Endothelial cell of umbilical vein (primary cell): ENCODE data around the gene TBC1D19. TPM values are rescaled to one million over a fixed set of nuclear protein-coding genes. Genes with fewer than 3 reads are reported as not detected.

Experiments used
- BruUV-seq: library from RNA; stranded (reverse); fragments of 400-500 nt; replicated peaks from 2 replicates; lab custom pipeline; 2021; lab: Mats Ljungman, UMichigan
- CTCF ChIA-PET: fragments of 300-600, 350-600 bp; sonication (Branson Sonifier 250); formaldehyde crosslinking; loops from one replicate; lab custom pipeline; 2021; ENCODE audit warnings: antibody characterized with exemption, inconsistent platforms; lab: Charles Lee
- POLR2A ChIA-PET: fragments of 300-600, 350-600 bp; sonication (Branson Sonifier 250); formaldehyde crosslinking; loops from one replicate; lab custom pipeline; 2021; ENCODE audit warnings: antibody characterized with exemption, inconsistent platforms; lab: Charles Lee
- DNase-seq: peaks from one replicate; pipeline ENCODE4 v3.0.0-alpha.2; 2011; ENCODE audit warnings: low read depth, low spot score
- FAIRE-seq: peaks from 2 replicates; lab custom pipeline; 2011; peaks lifted over from hg19 to GRCh38; lab: Jason Lieb, UNC
- H2AFZ ChIP-seq: 2 replicates; pipeline ENCODE4 v1.6.0; 2012; ENCODE audit warnings: low read depth, low read length, control low read depth, inconsistent platforms
- H3K27ac ChIP-seq: 2 replicates; pipeline ENCODE4 v1.5.1; 2011; ENCODE audit warnings: low read depth, mild to moderate bottlenecking, control low read depth, low read length, moderate library complexity; ENCODE audit not compliant: insufficient read depth
- H3K27me3 ChIP-seq, 2 experiments: 2 replicates each; pipeline versions ENCODE4 v1.6.0 to v1.6.1; 2011; ENCODE audit warnings: low read length in 2 of 2, mixed read lengths in 1 of 2; ENCODE audit not compliant: control insufficient read depth in 2 of 2, insufficient read depth in 2 of 2
- H3K36me3 ChIP-seq, 2 experiments: 2 replicates in 1 of 2; 3 replicates in 1 of 2; pipeline ENCODE4 v1.5.1; 2011; ENCODE audit warnings: low read length in 2 of 2, mild to moderate bottlenecking in 1 of 2, moderate library complexity in 1 of 2; ENCODE audit not compliant: control insufficient read depth in 2 of 2, insufficient read depth in 2 of 2; ENCODE audit errors: extremely low read depth in 1 of 2
- H3K4me1 ChIP-seq: 3 replicates; pipeline ENCODE4 v1.5.1; 2011; ENCODE audit warnings: mild to moderate bottlenecking, low read length; ENCODE audit not compliant: control insufficient read depth, insufficient read depth; ENCODE audit errors: extremely low read depth
- H3K4me2 ChIP-seq: 2 replicates; pipeline ENCODE4 v1.6.1; 2011; ENCODE audit warnings: low read length, control low read depth, mixed read lengths; ENCODE audit not compliant: insufficient read depth
- H3K4me3 ChIP-seq, 3 experiments: fragments of 200-600 bp in 1 of 3; sonication (generic), shearing (Covaris generic) in 1 of 3; replicated peaks in 1 of 3; 2 replicates each; pipeline ENCODE4 v1.5.1; 2011 to 2016; ENCODE audit warnings: control low read depth in 3 of 3, low read length in 3 of 3, mild to moderate bottlenecking in 2 of 3, inconsistent platforms in 1 of 3, low read depth in 1 of 3, moderate library complexity in 1 of 3; ENCODE audit not compliant: insufficient read depth in 1 of 3
- H3K79me2 ChIP-seq: 2 replicates; pipeline ENCODE4 v1.6.0; 2012; ENCODE audit warnings: low read length, inconsistent platforms; ENCODE audit not compliant: control insufficient read depth, insufficient read depth
- H3K9ac ChIP-seq: replicated peaks from 2 replicates; pipeline ENCODE3; 2011; ENCODE audit warnings: low read length, control low read depth; ENCODE audit not compliant: insufficient read depth; ENCODE audit errors: extremely low read depth
- H3K9me1 ChIP-seq: replicated peaks from 3 replicates; pipeline ENCODE4 v1.6.0; 2011; ENCODE audit warnings: mild to moderate bottlenecking, low read length; ENCODE audit not compliant: control insufficient read depth, insufficient read depth; ENCODE audit errors: extremely low read depth
- H3K9me3 ChIP-seq: replicated peaks from 2 replicates; pipeline ENCODE4 v1.5.1; 2012; ENCODE audit warnings: low read length, inconsistent platforms; ENCODE audit not compliant: control insufficient read depth, insufficient read depth
- H4K20me1 ChIP-seq: replicated peaks from 2 replicates; pipeline ENCODE3; 2011; ENCODE audit warnings: mild to moderate bottlenecking, low read length; ENCODE audit not compliant: control insufficient read depth, insufficient read depth; ENCODE audit errors: extremely low read depth
- EZH2 ChIP-seq: IDR thresholded peaks from 2 replicates; pipeline ENCODE4 v1.6.1; 2012; ENCODE audit warnings: borderline replicate concordance, low read depth, mild to moderate bottlenecking, moderate library complexity, low read length, inconsistent platforms; ENCODE audit not compliant: severe bottlenecking
- FOS ChIP-seq: IDR thresholded peaks from 2 replicates; pipeline ENCODE4 v1.6.1; 2011; ENCODE audit warnings: mild to moderate bottlenecking, low read length, moderate library complexity, borderline replicate concordance; ENCODE audit not compliant: insufficient read depth
- GATA2 ChIP-seq: IDR thresholded peaks from 2 replicates; pipeline ENCODE4 v1.7.0; 2011; ENCODE audit warnings: low read depth, mild to moderate bottlenecking, moderate library complexity, mixed read lengths, low read length; ENCODE audit not compliant: insufficient read length, insufficient read depth
- JUN ChIP-seq: IDR thresholded peaks from 2 replicates; pipeline ENCODE4 v1.6.1; 2011; ENCODE audit warnings: borderline replicate concordance, low read depth; ENCODE audit not compliant: insufficient read length, insufficient read depth
- MYC ChIP-seq: IDR thresholded peaks from one replicate; pipeline ENCODE4 v1.6.1; 2011; ENCODE audit warnings: mild to moderate bottlenecking, low read depth, low read length
- POLR2A ChIP-seq: IDR thresholded peaks from 2 replicates; pipeline ENCODE4 v1.6.1; 2012; ENCODE audit warnings: low read depth, mild to moderate bottlenecking, control low read depth, low read length
- POLR2AphosphoS5 ChIP-seq: IDR thresholded peaks from 2 replicates; pipeline ENCODE4 v1.6.1; 2012; ENCODE audit warnings: low read depth, mild to moderate bottlenecking, control low read depth, low read length, moderate library complexity; ENCODE audit not compliant: insufficient read depth
- dilution Hi-C: fragments of 300-500 bp; cut with MboI; formaldehyde crosslinking; loops from one replicate; pipeline ENCODE4 v1.15.0; 2019; ENCODE audit warnings: low sequenced_read_pairs; ENCODE audit not compliant: extremely low pct_ligation_motif_present
- intact Hi-C: fragments of 100-400 bp; cut with micrococcal nuclease; formaldehyde crosslinking; loops from one replicate; pipeline ENCODE4 v1.10.0; 2022
- polyA plus RNA-seq, 4 experiments: library from polyadenylated mRNA; depleted of rRNA in 3 of 4; stranded (reverse) in 3 of 4; unstranded in 1 of 4; fragments of >200 nt; gene quantifications; 2 replicates each; pipeline versions ENCODE4 v1.2.1 to v1.2.3, GENCODE V29; 2011 to 2012; ENCODE audit warnings: missing spikeins in 1 of 4
- total RNA-seq: library from RNA; stranded (reverse); gene quantifications from 2 replicates; pipeline ENCODE4 v1.2.3, GENCODE V29; 2021
- TF ChIP-seq, protein P1 (sequence below), 2 donors: IDR thresholded peaks; 1 replicate in 1 of 2; 2 replicates in 1 of 2; pipeline ENCODE4 v1.5.1; 2011; ENCODE audit warnings: low read length in 2 of 2, mild to moderate bottlenecking in 2 of 2, moderate library complexity in 2 of 2, control low read depth in 1 of 2, inconsistent platforms in 1 of 2, low read depth in 1 of 2; ENCODE audit not compliant: insufficient read depth in 1 of 2; ENCODE audit errors: extremely low read depth in 1 of 2
- TF ChIP-seq, protein P2 (sequence below): IDR thresholded peaks from 2 replicates; pipeline ENCODE4 v1.6.1; 2011; ENCODE audit not compliant: insufficient read depth, insufficient read length

TBC1D19 gene
- total and polyA plus RNA-seq, 2 donors (not counting 3 experiments of a cell fraction or from before 2014, with no cell fraction given) = 4.4 to 5.9 TPM

DNA sequence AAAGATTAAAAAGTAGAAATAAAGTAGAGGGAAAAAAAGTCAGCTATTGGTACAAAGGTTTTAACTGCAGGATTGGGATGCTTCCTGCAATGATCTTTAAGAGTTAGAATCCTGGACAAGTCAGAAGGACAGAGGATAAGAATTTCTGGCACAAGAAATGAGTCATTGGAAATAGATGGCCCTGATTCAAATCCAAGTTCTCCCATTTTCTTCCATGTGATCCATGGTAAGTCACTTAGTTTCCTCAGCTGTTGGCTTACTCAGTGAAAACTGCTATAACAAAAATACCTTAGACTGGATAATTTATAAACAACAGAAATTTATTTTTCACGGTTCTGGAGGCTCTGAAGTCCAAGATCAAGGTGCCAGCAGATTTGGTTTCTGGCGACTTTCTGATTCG is 13.3 kb upstream of the TBC1D19 start:
- Histone ChIP-seq H3K4me1 (peaks cover 24% of the 10 kb centered on the region), H3K9me1 (no peaks in the 10 kb centered on the region), H3K27me3 (peaks cover 7 to 15% of the 10 kb centered on the region in 2 experiments), H3K9ac (no peak overlapping the region), H3K36me3 (no peaks in the 10 kb centered on the region), H2AFZ (no peak overlapping the region), H3K27ac (no peak overlapping the region), H3K79me2 (no peaks in the 10 kb centered on the region), H3K9me3 (no peaks in the 10 kb centered on the region), H3K4me2 (no peak overlapping the region), H4K20me1 (no peaks in the 10 kb centered on the region), H3K4me3 (no peak overlapping the region)
- ChIA-PET POLR2A (no interaction called here), CTCF (no interaction called here)
- TF ChIP-seq FOS = no peak
- TF ChIP-seq MYC = no peak
- TF ChIP-seq, protein P1, sequence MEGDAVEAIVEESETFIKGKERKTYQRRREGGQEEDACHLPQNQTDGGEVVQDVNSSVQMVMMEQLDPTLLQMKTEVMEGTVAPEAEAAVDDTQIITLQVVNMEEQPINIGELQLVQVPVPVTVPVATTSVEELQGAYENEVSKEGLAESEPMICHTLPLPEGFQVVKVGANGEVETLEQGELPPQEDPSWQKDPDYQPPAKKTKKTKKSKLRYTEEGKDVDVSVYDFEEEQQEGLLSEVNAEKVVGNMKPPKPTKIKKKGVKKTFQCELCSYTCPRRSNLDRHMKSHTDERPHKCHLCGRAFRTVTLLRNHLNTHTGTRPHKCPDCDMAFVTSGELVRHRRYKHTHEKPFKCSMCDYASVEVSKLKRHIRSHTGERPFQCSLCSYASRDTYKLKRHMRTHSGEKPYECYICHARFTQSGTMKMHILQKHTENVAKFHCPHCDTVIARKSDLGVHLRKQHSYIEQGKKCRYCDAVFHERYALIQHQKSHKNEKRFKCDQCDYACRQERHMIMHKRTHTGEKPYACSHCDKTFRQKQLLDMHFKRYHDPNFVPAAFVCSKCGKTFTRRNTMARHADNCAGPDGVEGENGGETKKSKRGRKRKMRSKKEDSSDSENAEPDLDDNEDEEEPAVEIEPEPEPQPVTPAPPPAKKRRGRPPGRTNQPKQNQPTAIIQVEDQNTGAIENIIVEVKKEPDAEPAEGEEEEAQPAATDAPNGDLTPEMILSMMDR (IDR thresholded peaks at IDR 0.05; ENCODE audit: extremely low read depth in 1 of 2, insufficient read depth in 1 of 2, low read depth in 1 of 2, low read length in 2 of 2) = no peak
- TF ChIP-seq POLR2A = no peak
- no peak for TF ChIP-seq GATA2
- no peak for TF ChIP-seq POLR2AphosphoS5
- no peak for TF ChIP-seq JUN
- TF ChIP-seq, protein P2, sequence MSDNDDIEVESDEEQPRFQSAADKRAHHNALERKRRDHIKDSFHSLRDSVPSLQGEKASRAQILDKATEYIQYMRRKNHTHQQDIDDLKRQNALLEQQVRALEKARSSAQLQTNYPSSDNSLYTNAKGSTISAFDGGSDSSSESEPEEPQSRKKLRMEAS = no peak
- TF ChIP-seq EZH2 = no peak
- intact Hi-C loops = no loop called here
- dilution Hi-C loops = no loop called here
- no peak for DNase-seq
- FAIRE-seq = no peak
- no TSS peak for BruUV-seq
